Astrocyte of the spinal cord (primary cell): ENCODE measurements around the gene ACSL1.

ENCODE experiments used
- DNase-seq: peaks from one replicate; pipeline ENCODE4 v3.0.0; 2011; ENCODE audit warnings: low read depth, low spot score
- H3K4me3 ChIP-seq: 2 replicates; pipeline ENCODE4 v1.5.1; 2011; ENCODE audit warnings: low read depth, mild to moderate bottlenecking, low read length, moderate library complexity
- in situ Hi-C: cut with HindIII; loops from 2 replicates; pipeline ENCODE4 v1.10.0; 2017; ENCODE audit warnings: low sequenced_read_pairs
- TF ChIP-seq, protein P1 (sequence below): IDR thresholded peaks from 2 replicates; pipeline ENCODE4 v1.5.1; 2012; ENCODE audit warnings: low read depth, mild to moderate bottlenecking, low read length, inconsistent platforms

Gene ACSL1

GRCh38 chr4:184778325-184778724, 47.4 kb downstream of the ACSL1 start:
- no peak for DNase-seq
- in situ Hi-C loops = no loop called here
- TF ChIP-seq, protein P1, sequence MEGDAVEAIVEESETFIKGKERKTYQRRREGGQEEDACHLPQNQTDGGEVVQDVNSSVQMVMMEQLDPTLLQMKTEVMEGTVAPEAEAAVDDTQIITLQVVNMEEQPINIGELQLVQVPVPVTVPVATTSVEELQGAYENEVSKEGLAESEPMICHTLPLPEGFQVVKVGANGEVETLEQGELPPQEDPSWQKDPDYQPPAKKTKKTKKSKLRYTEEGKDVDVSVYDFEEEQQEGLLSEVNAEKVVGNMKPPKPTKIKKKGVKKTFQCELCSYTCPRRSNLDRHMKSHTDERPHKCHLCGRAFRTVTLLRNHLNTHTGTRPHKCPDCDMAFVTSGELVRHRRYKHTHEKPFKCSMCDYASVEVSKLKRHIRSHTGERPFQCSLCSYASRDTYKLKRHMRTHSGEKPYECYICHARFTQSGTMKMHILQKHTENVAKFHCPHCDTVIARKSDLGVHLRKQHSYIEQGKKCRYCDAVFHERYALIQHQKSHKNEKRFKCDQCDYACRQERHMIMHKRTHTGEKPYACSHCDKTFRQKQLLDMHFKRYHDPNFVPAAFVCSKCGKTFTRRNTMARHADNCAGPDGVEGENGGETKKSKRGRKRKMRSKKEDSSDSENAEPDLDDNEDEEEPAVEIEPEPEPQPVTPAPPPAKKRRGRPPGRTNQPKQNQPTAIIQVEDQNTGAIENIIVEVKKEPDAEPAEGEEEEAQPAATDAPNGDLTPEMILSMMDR = no peak

GRCh38 chr4:184776821-184777220, 48.9 kb downstream of the ACSL1 start:
- in situ Hi-C loops = no loop called here
- DNase-seq = no peak
- H3K4me3 ChIP-seq = no peak overlapping the region
- TF ChIP-seq, protein P1 = no peak

More at GRCh38 chr4:184778325-184778724, 47.4 kb downstream of the ACSL1 start:
- H3K4me3 ChIP-seq = no peak overlapping the region

- no peak overlapping the region for H3K4me3 ChIP-seq
- in situ Hi-C loops = no loop called here
Measured at GRCh38 chr4:184775854-184776555, 49.8 kb downstream of the ACSL1 start.

GRCh38 chr4:184774152-184774551, 51.6 kb downstream of the ACSL1 start:
- TF ChIP-seq, protein P1 = no peak
- no peak for DNase-seq
- no peak overlapping the region for H3K4me3 ChIP-seq
- in situ Hi-C loops = no loop called here

More at GRCh38 chr4:184775854-184776555, 49.8 kb downstream of the ACSL1 start:
- TF ChIP-seq, protein P1 = no peak
- no peak for DNase-seq

DNA sequence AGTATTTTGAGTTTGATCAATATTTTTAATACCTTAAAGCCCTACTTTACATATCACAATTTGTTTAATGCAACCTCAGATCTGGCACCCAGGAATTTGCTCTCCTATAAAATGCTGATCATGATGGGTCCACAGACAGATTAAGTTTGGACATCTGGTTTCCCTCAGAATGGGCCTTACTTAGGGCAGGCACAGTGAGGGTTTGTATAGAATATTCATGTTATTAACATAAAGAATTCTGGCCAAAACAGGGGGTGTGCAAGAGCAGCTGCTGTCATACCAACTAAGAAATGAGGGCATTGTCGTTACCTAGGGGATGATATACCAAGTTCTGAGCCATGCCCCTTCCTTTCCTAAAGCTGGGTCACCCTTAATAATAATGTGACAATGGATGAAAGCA, 54.4 kb downstream of the ACSL1 start:
- in situ Hi-C loops = no loop called here
- no peak for DNase-seq
- TF ChIP-seq, protein P1 = no peak
- no peak overlapping the region for H3K4me3 ChIP-seq

DNA sequence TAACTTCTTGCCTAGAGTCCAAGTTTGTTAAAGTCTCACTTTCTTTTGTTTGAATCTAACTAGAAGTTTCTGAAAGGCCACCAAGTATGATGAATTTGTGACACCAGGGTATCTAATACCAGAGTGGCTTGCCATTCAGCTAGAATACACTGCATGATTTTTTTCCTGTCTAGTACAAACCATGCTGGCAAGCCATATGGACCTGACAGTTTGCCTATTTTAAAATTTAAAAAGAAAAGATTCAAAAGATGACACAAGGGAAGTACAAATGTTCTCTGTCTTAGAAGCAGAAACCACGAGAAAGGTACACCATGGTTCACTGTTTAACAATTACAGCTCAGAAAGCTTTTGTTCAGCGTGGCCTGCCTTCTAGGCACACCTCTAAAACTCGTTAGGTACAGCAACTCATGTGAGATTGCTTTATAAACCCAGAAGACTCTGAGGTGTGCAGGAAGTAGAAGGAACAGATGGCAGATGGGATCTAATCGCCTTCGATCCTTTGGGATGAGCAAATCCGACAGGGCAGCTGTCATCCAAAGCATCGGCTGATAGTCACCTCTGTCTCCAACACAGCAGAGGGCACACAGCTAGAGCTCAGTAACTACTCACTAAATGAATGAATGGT, 56.5 kb downstream of the ACSL1 start:
- TF ChIP-seq, protein P1 = no peak

More for the DNA sequence above, 56.5 kb downstream of the ACSL1 start:
- no peak overlapping the region for H3K4me3 ChIP-seq
- DNase-seq = no peak
- in situ Hi-C loops = no loop called here
